Upper lobe of right lung (tissue), 1 donor: Measurements from ENCODE around the gene SLC6A12. TPM values are rescaled to one million over a fixed set of nuclear protein-coding genes. Genes with fewer than 3 reads are reported as not detected.
"Not testable (repeated sequence)": the region's sequence is repeated elsewhere in the genome, so short reads cannot be mapped to it uniquely, and the experiment has no call there.

Experiments
- ATAC-seq: fragments of 200-7000 bp; cut with Tn5 transposase; one replicate; pipeline ENCODE4 v1.9.1; 2020; ENCODE audit warnings: mild to moderate bottlenecking, moderate library complexity
- DNase-seq: peaks from one replicate; pipeline ENCODE4 v3.0.0-alpha.2; 2020
- H3K27ac ChIP-seq: fragments of 200-600 bp; one replicate; pipeline ENCODE4 v1.8.0; 2022
- H3K27me3 ChIP-seq: fragments of 200-600 bp; one replicate; pipeline ENCODE4 v1.8.0; 2022; ENCODE audit warnings: mild to moderate bottlenecking
- H3K36me3 ChIP-seq: fragments of 200-600 bp; one replicate; pipeline ENCODE4 v1.8.0; 2022
- H3K4me1 ChIP-seq: fragments of 200-600 bp; one replicate; pipeline ENCODE4 v1.8.0; 2022
- H3K4me3 ChIP-seq: fragments of 200-600 bp; one replicate; pipeline ENCODE4 v1.8.0; 2022; ENCODE audit warnings: mild to moderate bottlenecking
- H3K9me3 ChIP-seq: fragments of 200-600 bp; one replicate; pipeline ENCODE4 v1.8.0; 2022
- CTCF ChIP-seq: fragments of 200-600 bp; IDR thresholded peaks from one replicate; pipeline ENCODE4 v1.8.0; 2022; ENCODE audit warnings: antibody characterized with exemption
- intact Hi-C: fragments of 100-400 bp; cut with DNase I; formaldehyde crosslinking; loops from one replicate; pipeline ENCODE4 v1.11.0; 2022
- total RNA-seq: library from RNA; stranded (reverse); fragmentation: NEBNext Ultra II Directional; extraction: Animal tissue kit (Norgen Biotek cat#: 25700); gene quantifications from one replicate; pipeline ENCODE4 v1.2.1, GENCODE V29; 2021
- donor health status: DM: no; HTN: yes; CAD: no; lungs with severe emphysema.

SLC6A12 gene
- total RNA-seq, 1 donor from 2014 or later = 11.1 TPM

- peak overlapping the region; percentile 42 for H3K4me3 ChIP-seq
- H3K27ac ChIP-seq = no peak overlapping the region
- peak; percentile 80 for DNase-seq
- peak; percentile 75 for TF ChIP-seq CTCF
- no peaks in the 10 kb centered on the region for H3K36me3 ChIP-seq
- peaks cover 9% of the 10 kb centered on the region for H3K27me3 ChIP-seq
- ATAC-seq = peak; percentile 92
- intact Hi-C loops = no loop called here
- H3K4me1 ChIP-seq = peaks cover 5% of the 10 kb centered on the region
- H3K9me3 ChIP-seq = no peaks in the 10 kb centered on the region
Observed at GRCh38 chr12:188910-189621, 24.9 kb downstream of the SLC6A12 start.

GRCh38 chr12:187986-188909 is 25.7 kb downstream of the SLC6A12 start:
- intact Hi-C loops, H3K4me1 ChIP-seq, H3K36me3 ChIP-seq, H3K9me3 ChIP-seq, H3K27ac ChIP-seq, H3K27me3 ChIP-seq, DNase-seq: not testable (repeated sequence)
- peak overlapping the region; percentile 42 for H3K4me3 ChIP-seq
- ATAC-seq = peak; percentile 2

GRCh38 chr12:186006-186625 is 27.8 kb downstream of the SLC6A12 start:
- intact Hi-C loops = no loop called here
- Histone ChIP-seq H3K4me3 (no peak overlapping the region), H3K27me3 (peaks cover 2% of the 10 kb centered on the region), H3K9me3 (no peaks in the 10 kb centered on the region), H3K4me1 (peaks cover 5% of the 10 kb centered on the region), H3K36me3 (no peaks in the 10 kb centered on the region), H3K27ac (no peak overlapping the region)
- no peak for TF ChIP-seq CTCF
- no peak for ATAC-seq
- no peak for DNase-seq

- no peaks in the 10 kb centered on the region for H3K36me3 ChIP-seq
- no peak overlapping the region for H3K27ac ChIP-seq
- H3K9me3 ChIP-seq = no peaks in the 10 kb centered on the region
- H3K4me1 ChIP-seq = peaks cover 5% of the 10 kb centered on the region
- H3K4me3 ChIP-seq = no peak overlapping the region
- ATAC-seq (no peak), DNase-seq (no peak)
- TF ChIP-seq CTCF = no peak
- no peaks in the 10 kb centered on the region for H3K27me3 ChIP-seq
- intact Hi-C loops = no loop called here
Observed at GRCh38 chr12:185576-185955, 28.4 kb downstream of the SLC6A12 start.

- ATAC-seq (no peak), DNase-seq (no peak)
- Histone ChIP-seq H3K27me3 (no peaks in the 10 kb centered on the region), H3K27ac (no peak overlapping the region), H3K36me3 (no peaks in the 10 kb centered on the region), H3K9me3 (no peaks in the 10 kb centered on the region), H3K4me3 (no peak overlapping the region), H3K4me1 (peaks cover 8% of the 10 kb centered on the region)
- TF ChIP-seq CTCF = no peak
- intact Hi-C loops = no loop called here
Observed at GRCh38 chr12:184811-185575, 29.0 kb downstream of the SLC6A12 start.
